ENCODE results near the gene SLC38A8. TPM values are rescaled to one million over a fixed set of nuclear protein-coding genes. Genes with fewer than 3 reads are reported as not detected.

The SLC38A8 gene
- total RNA-seq, 2 donors from 2014 or later = not detected

DNA sequence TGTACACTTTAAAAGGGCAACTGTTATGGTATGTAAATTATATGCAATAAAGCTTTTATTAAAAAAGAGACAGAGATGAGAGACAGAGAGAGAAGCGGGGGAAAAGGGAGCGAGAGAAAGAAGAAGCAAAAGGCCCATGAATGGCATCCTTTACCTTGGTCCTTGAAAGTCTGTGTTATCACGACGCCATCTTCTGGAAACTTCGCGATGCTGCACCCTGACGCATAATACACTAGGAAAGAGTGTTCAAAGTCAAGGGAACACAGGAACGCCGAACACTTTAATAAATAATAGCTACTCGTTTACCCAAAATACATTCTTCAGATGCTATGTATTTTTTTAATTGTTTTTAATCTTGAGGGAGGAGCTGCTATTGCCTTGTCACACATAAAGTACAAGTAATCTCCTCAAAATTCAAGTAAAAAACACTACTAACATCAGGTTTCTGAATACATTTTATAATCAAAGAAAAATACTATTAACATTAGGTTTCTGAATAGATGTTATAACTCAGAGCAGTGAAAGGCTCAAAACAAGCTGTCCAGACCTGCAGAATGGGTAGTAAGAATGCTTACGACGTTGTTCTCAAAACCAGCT is 23.0 kb upstream of the SLC38A8 start:
- Histone ChIP-seq H3K36me3 (ENCODE audit: control insufficient read depth, insufficient read depth, low read length) (peaks cover 92% of the 10 kb centered on the region), H3K4me1 (ENCODE audit: control insufficient read depth, insufficient read depth, low read length) (peaks cover 4% of the 10 kb centered on the region), H3K9ac (ENCODE audit: extremely low read depth, low read length, poor library complexity, severe bottlenecking) (no peak overlapping the region), H3K4me3 (ENCODE audit: low read length) (no peak overlapping the region), H3K9me3 (ENCODE audit: control insufficient read depth, low read length) (no peaks in the 10 kb centered on the region), H3K27me3 (ENCODE audit: control insufficient read depth, insufficient read depth, low read length, poor library complexity, severe bottlenecking) (no peaks in the 10 kb centered on the region), H3K27ac (ENCODE audit: low read depth, low read length) (no peak overlapping the region)
- no peaks in the 10 kb centered on the region for H3K9me3 Mint-ChIP-seq
- no peaks in the 10 kb centered on the region for H3K27me3 Mint-ChIP-seq (ENCODE audit: insufficient read depth)
- peak; percentile 85 for DNase-seq
- H3K4me3 Mint-ChIP-seq = no peak overlapping the region
- H3K27ac Mint-ChIP-seq = no peak overlapping the region
- H3K36me3 Mint-ChIP-seq (ENCODE audit: low read depth) = peaks cover 67% of the 10 kb centered on the region
- TF ChIP-seq, protein P1, sequence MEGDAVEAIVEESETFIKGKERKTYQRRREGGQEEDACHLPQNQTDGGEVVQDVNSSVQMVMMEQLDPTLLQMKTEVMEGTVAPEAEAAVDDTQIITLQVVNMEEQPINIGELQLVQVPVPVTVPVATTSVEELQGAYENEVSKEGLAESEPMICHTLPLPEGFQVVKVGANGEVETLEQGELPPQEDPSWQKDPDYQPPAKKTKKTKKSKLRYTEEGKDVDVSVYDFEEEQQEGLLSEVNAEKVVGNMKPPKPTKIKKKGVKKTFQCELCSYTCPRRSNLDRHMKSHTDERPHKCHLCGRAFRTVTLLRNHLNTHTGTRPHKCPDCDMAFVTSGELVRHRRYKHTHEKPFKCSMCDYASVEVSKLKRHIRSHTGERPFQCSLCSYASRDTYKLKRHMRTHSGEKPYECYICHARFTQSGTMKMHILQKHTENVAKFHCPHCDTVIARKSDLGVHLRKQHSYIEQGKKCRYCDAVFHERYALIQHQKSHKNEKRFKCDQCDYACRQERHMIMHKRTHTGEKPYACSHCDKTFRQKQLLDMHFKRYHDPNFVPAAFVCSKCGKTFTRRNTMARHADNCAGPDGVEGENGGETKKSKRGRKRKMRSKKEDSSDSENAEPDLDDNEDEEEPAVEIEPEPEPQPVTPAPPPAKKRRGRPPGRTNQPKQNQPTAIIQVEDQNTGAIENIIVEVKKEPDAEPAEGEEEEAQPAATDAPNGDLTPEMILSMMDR (conservative IDR thresholded peaks at IDR 0.05) = peak; percentile 87
- H3K4me1 Mint-ChIP-seq = peaks cover 5% of the 10 kb centered on the region
- 36 to 46% methylated on average over 8 to 10 of the region's 12 CpGs for WGBS, 2 experiments (ENCODE audit: insufficient coverage in 1 of 2, insufficient read length in 1 of 2)

DNA sequence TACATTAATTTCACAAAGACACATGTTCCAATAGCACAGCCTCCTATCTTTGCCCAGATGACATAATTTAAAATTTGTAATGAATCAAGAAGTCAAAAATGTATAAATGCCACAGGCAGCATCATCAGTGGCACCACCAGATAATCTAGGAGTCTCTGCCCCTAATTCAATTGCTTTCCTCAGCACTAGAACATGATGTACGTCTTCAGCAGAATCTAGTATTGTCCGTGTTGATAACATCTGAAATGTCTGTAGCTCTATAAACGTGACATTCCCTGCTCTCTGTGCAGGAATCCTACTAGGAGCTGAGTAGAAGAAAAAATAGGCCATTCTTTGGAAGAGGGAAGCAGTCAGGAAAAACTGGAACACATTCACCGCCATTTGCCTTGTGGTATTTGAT is 21.4 kb upstream of the SLC38A8 start:
- Mint-ChIP-seq H3K36me3 (ENCODE audit: low read depth) (peaks cover 67% of the 10 kb centered on the region), H3K4me3 (no peak overlapping the region), H3K4me1 (peaks cover 5% of the 10 kb centered on the region), H3K27me3 (ENCODE audit: insufficient read depth) (no peaks in the 10 kb centered on the region), H3K27ac (no peak overlapping the region), H3K9me3 (no peaks in the 10 kb centered on the region)
- no peaks in the 10 kb centered on the region for H3K27me3 ChIP-seq (ENCODE audit: control insufficient read depth, insufficient read depth, low read length, poor library complexity, severe bottlenecking)
- H3K4me1 ChIP-seq (ENCODE audit: control insufficient read depth, insufficient read depth, low read length) = peaks cover 4% of the 10 kb centered on the region
- TF ChIP-seq, protein P1 (conservative IDR thresholded peaks at IDR 0.05) = no peak
- 91 to 100% methylated on average over 3 to 4 of the region's 4 CpGs for WGBS, 2 experiments (ENCODE audit: insufficient coverage in 1 of 2, insufficient read length in 1 of 2)
- no peak overlapping the region for H3K4me3 ChIP-seq (ENCODE audit: low read length)
- no peak overlapping the region for H3K27ac ChIP-seq (ENCODE audit: low read depth, low read length)
- DNase-seq = no peak
- H3K36me3 ChIP-seq (ENCODE audit: control insufficient read depth, insufficient read depth, low read length) = peaks cover 91% of the 10 kb centered on the region
- H3K9ac ChIP-seq (ENCODE audit: extremely low read depth, low read length, poor library complexity, severe bottlenecking) = no peak overlapping the region
- no peaks in the 10 kb centered on the region for H3K9me3 ChIP-seq (ENCODE audit: control insufficient read depth, low read length)

DNA sequence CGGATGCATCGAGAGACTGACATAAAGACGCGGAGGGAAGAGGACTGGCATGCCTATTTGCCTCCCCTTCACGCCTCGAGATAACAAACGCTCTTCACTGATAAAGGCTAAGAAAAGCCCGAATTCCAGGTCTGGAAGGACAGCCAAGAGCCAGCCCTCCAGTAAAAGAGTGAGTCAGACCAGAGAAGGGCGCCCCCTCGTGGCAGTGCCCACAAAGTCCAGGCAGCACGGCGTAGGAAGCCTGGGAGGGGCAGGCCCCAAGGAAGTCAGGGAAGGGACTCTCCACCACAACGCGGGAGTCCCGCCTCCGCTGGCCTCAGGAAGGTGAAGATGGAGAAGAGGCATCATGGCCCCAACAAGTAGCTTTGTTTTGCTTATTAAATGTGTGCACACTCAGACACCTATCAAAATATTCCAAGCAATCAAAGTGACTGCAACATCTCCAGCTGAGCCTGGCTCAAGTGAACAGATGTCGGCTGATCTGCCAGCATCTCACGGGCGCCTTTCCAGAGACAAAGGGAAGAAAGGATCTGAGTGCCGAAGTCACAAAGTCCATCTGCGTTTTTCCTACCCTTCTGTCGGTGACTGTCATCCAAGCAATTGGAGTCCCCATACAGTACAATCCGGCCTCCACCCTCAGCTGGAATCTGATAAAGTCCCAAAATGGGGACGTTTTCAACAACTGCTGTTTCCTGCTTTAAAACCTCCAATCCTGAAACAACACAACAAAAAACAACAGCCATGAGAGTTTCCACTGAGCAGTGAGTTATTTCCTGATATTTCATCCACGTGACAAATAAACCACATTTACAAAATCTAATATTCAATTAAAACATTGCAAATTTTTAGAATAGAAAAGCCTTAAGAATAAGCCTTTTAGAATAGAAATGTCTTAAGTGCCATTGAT is 20.4 kb upstream of the SLC38A8 start:
- TF ChIP-seq, protein P1 (conservative IDR thresholded peaks at IDR 0.05) = peak; percentile 99
- Histone ChIP-seq H3K4me1 (ENCODE audit: control insufficient read depth, insufficient read depth, low read length) (peaks cover 4% of the 10 kb centered on the region), H3K27me3 (ENCODE audit: control insufficient read depth, insufficient read depth, low read length, poor library complexity, severe bottlenecking) (no peaks in the 10 kb centered on the region), H3K9me3 (ENCODE audit: control insufficient read depth, low read length) (no peaks in the 10 kb centered on the region), H3K36me3 (ENCODE audit: control insufficient read depth, insufficient read depth, low read length) (peaks cover 89% of the 10 kb centered on the region), H3K9ac (ENCODE audit: extremely low read depth, low read length, poor library complexity, severe bottlenecking) (no peak overlapping the region), H3K27ac (ENCODE audit: low read depth, low read length) (peak overlapping the region; percentile 84), H3K4me3 (ENCODE audit: low read length) (no peak overlapping the region)
- Mint-ChIP-seq H3K9me3 (no peaks in the 10 kb centered on the region), H3K4me1 (peaks cover 5% of the 10 kb centered on the region), H3K4me3 (peak overlapping the region; percentile 17), H3K36me3 (ENCODE audit: low read depth) (peaks cover 66% of the 10 kb centered on the region), H3K27ac (peak overlapping the region; percentile 57), H3K27me3 (ENCODE audit: insufficient read depth) (no peaks in the 10 kb centered on the region)
- DNase-seq = peak; percentile 99
- WGBS, 2 experiments (ENCODE audit: insufficient coverage in 1 of 2, insufficient read length in 1 of 2) = 49 to 81% methylated on average over 12 to 25 of the region's 25 CpGs
